Astrocyte (in vitro differentiated cells and primary cell): ENCODE results near the gene ITM2C. TPM values are rescaled to one million over a fixed set of nuclear protein-coding genes. Genes with fewer than 3 reads are reported as not detected.

ENCODE experiments used
- DNase-seq: peaks from one replicate; pipeline ENCODE4 v3.0.0-alpha.2; 2010; ENCODE audit warnings: low read depth
- FAIRE-seq: peaks from 2 replicates; lab custom pipeline; 2011; peaks lifted over from hg19 to GRCh38; lab: Jason Lieb, UNC
- H2AFZ ChIP-seq: 2 replicates; pipeline ENCODE4 v1.6.0; 2012; ENCODE audit warnings: low read depth, low read length, inconsistent platforms
- H3K27ac ChIP-seq: 2 replicates; pipeline ENCODE4 v1.5.1; 2011; ENCODE audit warnings: low read depth, low read length, inconsistent platforms
- H3K27me3 ChIP-seq: 2 replicates; pipeline ENCODE4 v1.6.0; 2011; ENCODE audit warnings: low read length, inconsistent platforms; ENCODE audit not compliant: insufficient read depth
- H3K36me3 ChIP-seq: 2 replicates; pipeline ENCODE4 v1.5.1; 2011; ENCODE audit warnings: low read length, inconsistent platforms; ENCODE audit not compliant: insufficient read depth
- H3K4me1 ChIP-seq: 2 replicates; pipeline ENCODE4 v1.5.1; 2011; ENCODE audit warnings: low read length, inconsistent platforms; ENCODE audit not compliant: insufficient read depth
- H3K4me2 ChIP-seq: 2 replicates; pipeline ENCODE4 v1.6.0; 2012; ENCODE audit warnings: low read length, inconsistent platforms
- H3K4me3 ChIP-seq: 2 replicates; pipeline ENCODE4 v1.5.1; 2011; ENCODE audit warnings: low read depth, mild to moderate bottlenecking, low read length, inconsistent platforms; ENCODE audit not compliant: insufficient read depth
- H3K79me2 ChIP-seq: 2 replicates; pipeline ENCODE4 v1.6.0; 2012; ENCODE audit warnings: mild to moderate bottlenecking, low read length, inconsistent platforms; ENCODE audit not compliant: insufficient read depth
- H3K9ac ChIP-seq: 2 replicates; pipeline ENCODE4 v1.6.0; 2012; ENCODE audit warnings: mild to moderate bottlenecking, low read length, inconsistent platforms
- H3K9me3 ChIP-seq: 2 replicates; pipeline ENCODE4 v1.5.1; 2012; ENCODE audit warnings: low read depth, mild to moderate bottlenecking, low read length, inconsistent platforms; ENCODE audit not compliant: insufficient read depth
- H4K20me1 ChIP-seq: 2 replicates; pipeline ENCODE4 v1.6.0; 2012; ENCODE audit warnings: low read length, inconsistent platforms; ENCODE audit not compliant: insufficient read depth
- H3K27ac Mint-ChIP-seq: one replicate; pipeline ENCODE4 v1.8.0; 2021; ENCODE audit warnings: mild to moderate bottlenecking, mixed read lengths; ENCODE audit not compliant: unreplicated experiment
- H3K27me3 Mint-ChIP-seq: one replicate; pipeline ENCODE4 v1.8.0; 2021; ENCODE audit warnings: low read depth, mixed read lengths; ENCODE audit not compliant: unreplicated experiment
- H3K36me3 Mint-ChIP-seq: one replicate; pipeline ENCODE4 v1.8.0; 2021; ENCODE audit warnings: low read depth, mixed read lengths; ENCODE audit not compliant: unreplicated experiment
- H3K4me1 Mint-ChIP-seq: one replicate; pipeline ENCODE4 v1.8.0; 2021; ENCODE audit warnings: low read depth, mixed read lengths; ENCODE audit not compliant: unreplicated experiment
- H3K4me3 Mint-ChIP-seq: one replicate; pipeline ENCODE4 v1.8.0; 2021; ENCODE audit warnings: mild to moderate bottlenecking, moderate library complexity, mixed read lengths; ENCODE audit not compliant: unreplicated experiment
- H3K9me3 Mint-ChIP-seq: one replicate; pipeline ENCODE4 v1.8.0; 2021; ENCODE audit warnings: mild to moderate bottlenecking, mixed read lengths; ENCODE audit not compliant: unreplicated experiment
- CTCF ChIP-seq: IDR thresholded peaks from 2 replicates; pipeline ENCODE4 v1.5.1; 2011; ENCODE audit warnings: low read depth, mild to moderate bottlenecking, inconsistent platforms, low read length, moderate library complexity; ENCODE audit not compliant: insufficient read depth
- EZH2 ChIP-seq: IDR thresholded peaks from 2 replicates; pipeline ENCODE4 v1.6.1; 2012; ENCODE audit warnings: mild to moderate bottlenecking, low read length, inconsistent platforms; ENCODE audit not compliant: insufficient read depth
- total RNA-seq: library from RNA; stranded (reverse); gene quantifications from 2 replicates; pipeline ENCODE4 v1.2.1, GENCODE V29; 2021

Gene ITM2C
- total RNA-seq, 1 donor from 2014 or later = 458 TPM

GRCh38 chr2:230869914-230870543 lies 5.3 kb downstream of the ITM2C start:
- peak overlapping the region; percentile 83 for H3K27ac Mint-ChIP-seq

GRCh38 chr2:230870544-230871360 lies 6.0 kb downstream of the ITM2C start:
- H4K20me1 ChIP-seq = peaks cover 68% of the 10 kb centered on the region
- H3K27me3 Mint-ChIP-seq = no peaks in the 10 kb centered on the region
- H3K79me2 ChIP-seq = peaks cover 20% of the 10 kb centered on the region
- H3K4me1 Mint-ChIP-seq = peaks cover 51% of the 10 kb centered on the region
- H3K9me3 Mint-ChIP-seq = no peaks in the 10 kb centered on the region
- FAIRE-seq (no peak), DNase-seq (peak; percentile 11)
- H2AFZ ChIP-seq = no peak overlapping the region
- H3K4me1 ChIP-seq = peaks cover 33% of the 10 kb centered on the region
- no peaks in the 10 kb centered on the region for H3K9me3 ChIP-seq
- H3K36me3 ChIP-seq = no peaks in the 10 kb centered on the region
- H3K4me2 ChIP-seq = no peak overlapping the region
- H3K4me3 ChIP-seq = no peak overlapping the region
- no peak overlapping the region for H3K27ac ChIP-seq
- H3K27ac Mint-ChIP-seq = peak overlapping the region; percentile 27
- TF ChIP-seq EZH2 (no peak), CTCF (no peak)
- H3K4me3 Mint-ChIP-seq = peak overlapping the region; percentile 46
- peaks cover 14% of the 10 kb centered on the region for H3K36me3 Mint-ChIP-seq
- no peaks in the 10 kb centered on the region for H3K27me3 ChIP-seq
- H3K9ac ChIP-seq = no peak overlapping the region

More at GRCh38 chr2:230869914-230870543, 5.3 kb downstream of the ITM2C start:
- Mint-ChIP-seq H3K27me3 (no peaks in the 10 kb centered on the region), H3K36me3 (peaks cover 10% of the 10 kb centered on the region), H3K4me3 (peak overlapping the region; percentile 79), H3K9me3 (no peaks in the 10 kb centered on the region), H3K4me1 (peaks cover 51% of the 10 kb centered on the region)
- Histone ChIP-seq H2AFZ (no peak overlapping the region), H3K79me2 (peaks cover 23% of the 10 kb centered on the region), H3K36me3 (no peaks in the 10 kb centered on the region), H3K9ac (no peak overlapping the region), H3K4me2 (no peak overlapping the region), H4K20me1 (peaks cover 68% of the 10 kb centered on the region), H3K27me3 (no peaks in the 10 kb centered on the region), H3K9me3 (no peaks in the 10 kb centered on the region), H3K4me1 (peaks cover 33% of the 10 kb centered on the region), H3K27ac (no peak overlapping the region), H3K4me3 (no peak overlapping the region)
- FAIRE-seq = no peak
- DNase-seq = no peak
- no peak for TF ChIP-seq CTCF
- no peak for TF ChIP-seq EZH2
